IPS-20b (cell line): Measurements from ENCODE around the gene BOLA1.
A peak's percentile ranks its signal among the peaks of the same experiment; 100 is the strongest.
"Not testable (repeated sequence)": the region's sequence is repeated elsewhere in the genome, so short reads cannot be mapped to it uniquely, and the experiment has no call there.

Source experiments
- H3K27ac ChIP-seq: one replicate; pipeline ENCODE4 v1.5.1; 2013; ENCODE audit warnings: low read length
- H3K27me3 ChIP-seq: 2 replicates; pipeline ENCODE4 v1.6.1; 2013; ENCODE audit warnings: mild to moderate bottlenecking, low read length, inconsistent platforms; ENCODE audit not compliant: insufficient read depth
- H3K36me3 ChIP-seq: 2 replicates; pipeline ENCODE4 v1.6.1; 2013; ENCODE audit warnings: low read depth, mild to moderate bottlenecking, inconsistent platforms, low read length, moderate library complexity; ENCODE audit not compliant: insufficient read depth
- H3K4me1 ChIP-seq: 2 replicates; pipeline ENCODE4 v1.6.1; 2013; ENCODE audit warnings: mild to moderate bottlenecking, control low read depth, inconsistent platforms, low read length, moderate library complexity; ENCODE audit not compliant: insufficient read depth
- H3K4me3 ChIP-seq: 2 replicates; pipeline ENCODE4 v1.5.1; 2013; ENCODE audit warnings: mild to moderate bottlenecking, low read length, inconsistent platforms
- H3K9ac ChIP-seq: 2 replicates; pipeline ENCODE4 v1.6.1; 2013; ENCODE audit warnings: low read depth, mild to moderate bottlenecking, inconsistent platforms, low read length, moderate library complexity
- H3K9me3 ChIP-seq: 2 replicates; pipeline ENCODE4 v1.6.1; 2013; ENCODE audit warnings: mild to moderate bottlenecking, low read depth, low read length, inconsistent platforms; ENCODE audit not compliant: insufficient read depth

BOLA1 gene

DNA sequence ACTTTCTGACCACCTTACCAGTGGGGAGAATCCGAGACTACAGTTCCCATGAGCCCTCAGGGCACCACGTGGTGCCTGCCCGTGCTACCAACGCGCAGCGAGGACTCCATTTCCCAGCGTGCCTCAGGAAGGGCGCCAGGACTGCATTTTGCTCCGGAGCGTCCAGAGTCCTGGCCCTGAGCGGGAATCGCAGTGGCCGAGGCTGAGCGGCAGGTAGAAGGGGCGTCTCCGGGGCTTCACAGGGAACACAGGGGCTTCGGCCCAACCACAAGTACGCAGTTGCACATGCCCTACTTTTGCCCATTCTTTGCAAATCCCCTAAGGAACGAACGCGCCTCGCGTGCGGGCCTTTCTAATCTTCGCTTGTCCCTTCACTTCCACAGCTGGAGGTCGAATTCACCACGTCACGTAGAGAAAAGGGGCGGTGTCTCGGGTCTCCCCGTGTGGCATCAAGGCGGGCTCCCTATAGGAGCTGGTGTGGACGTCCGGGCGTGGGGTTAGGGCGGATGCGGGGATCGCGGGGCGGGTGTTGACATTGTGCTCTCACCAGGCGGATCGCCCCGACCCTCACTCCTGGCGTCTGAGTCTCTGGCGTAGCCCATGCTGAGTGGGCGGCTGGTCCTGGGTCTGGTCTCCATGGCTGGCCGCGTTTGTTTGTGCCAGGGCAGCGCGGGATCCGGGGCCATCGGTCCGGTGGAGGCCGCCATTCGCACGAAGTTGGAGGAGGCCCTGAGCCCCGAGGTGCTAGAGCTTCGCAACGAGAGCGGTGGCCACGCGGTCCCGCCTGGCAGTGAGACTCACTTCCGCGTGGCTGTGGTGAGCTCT, at the start of gene BOLA1:
Gene BOLA1, plus strand, starts transcription at position 109 of the 825 bp plus-strand sequence. Its CDS starts 492 bp downstream, at position 601.
- H3K27me3 ChIP-seq, result no peaks in the 10 kb centered on the region
- no peaks in the 10 kb centered on the region for H3K9me3 ChIP-seq
- no peaks in the 10 kb centered on the region for H3K4me1 ChIP-seq
- peak within 1 kb of the TSS; percentile 55 for H3K27ac ChIP-seq
- H3K9ac ChIP-seq, result peak within 1 kb of the TSS; percentile 86; the same call in 1 of the 2 replicates
- H3K4me3 ChIP-seq, result peak within 1 kb of the TSS; percentile 82
- peaks cover 6% of the 10 kb centered on the region; the same call in 1 of the 2 replicates for H3K36me3 ChIP-seq

- Histone ChIP-seq H3K27me3 (no peaks in the 10 kb centered on the region), H3K27ac (peak overlapping the region; percentile 75), H3K4me1 (peaks cover 26% of the 10 kb centered on the region), H3K9ac (peak overlapping the region; percentile 94), H3K9me3 (no peaks in the 10 kb centered on the region), H3K4me3 (peak overlapping the region; percentile 88), H3K36me3 (no peaks in the 10 kb centered on the region)
Observed at GRCh38 chr1:149849947-149850360, 49.4 kb upstream of the BOLA1 start.

DNA sequence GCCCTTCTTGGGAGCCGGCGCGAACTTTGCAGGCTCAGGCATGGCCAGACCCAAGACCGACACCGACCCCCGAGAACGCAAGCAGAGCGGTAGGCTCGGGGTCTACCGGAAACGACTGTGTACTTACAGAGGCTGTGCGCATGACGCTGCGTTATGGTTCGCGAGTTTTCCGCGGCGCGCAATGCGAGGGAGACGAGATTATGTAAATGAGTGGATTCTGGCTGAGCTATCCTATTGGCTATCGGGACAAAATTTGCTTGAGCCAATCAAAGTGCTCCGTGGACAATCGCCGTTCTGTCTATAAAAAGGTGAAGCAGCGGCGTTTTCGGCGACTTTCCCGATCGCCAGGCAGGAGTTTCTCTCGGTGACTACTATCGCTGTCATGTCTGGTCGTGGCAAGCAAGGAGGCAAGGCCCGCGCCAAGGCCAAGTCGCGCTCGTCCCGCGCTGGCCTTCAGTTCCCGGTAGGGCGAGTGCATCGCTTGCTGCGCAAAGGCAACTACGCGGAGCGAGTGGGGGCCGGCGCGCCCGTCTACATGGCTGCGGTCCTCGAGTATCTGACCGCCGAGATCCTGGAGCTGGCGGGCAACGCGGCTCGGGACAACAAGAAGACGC, 48.5 kb upstream of the BOLA1 start:
- not testable (repeated sequence) for H3K27ac ChIP-seq, H3K9me3 ChIP-seq, H3K27me3 ChIP-seq, H3K4me3 ChIP-seq, H3K36me3 ChIP-seq, H3K9ac ChIP-seq
- peaks cover 20% of the 10 kb centered on the region for H3K4me1 ChIP-seq

- H3K9ac ChIP-seq, H3K4me3 ChIP-seq: not testable (repeated sequence)
- H3K4me1 ChIP-seq, result peaks cover 14% of the 10 kb centered on the region
Observed at GRCh38 chr1:149851585-149852213, 47.7 kb upstream of the BOLA1 start.

DNA sequence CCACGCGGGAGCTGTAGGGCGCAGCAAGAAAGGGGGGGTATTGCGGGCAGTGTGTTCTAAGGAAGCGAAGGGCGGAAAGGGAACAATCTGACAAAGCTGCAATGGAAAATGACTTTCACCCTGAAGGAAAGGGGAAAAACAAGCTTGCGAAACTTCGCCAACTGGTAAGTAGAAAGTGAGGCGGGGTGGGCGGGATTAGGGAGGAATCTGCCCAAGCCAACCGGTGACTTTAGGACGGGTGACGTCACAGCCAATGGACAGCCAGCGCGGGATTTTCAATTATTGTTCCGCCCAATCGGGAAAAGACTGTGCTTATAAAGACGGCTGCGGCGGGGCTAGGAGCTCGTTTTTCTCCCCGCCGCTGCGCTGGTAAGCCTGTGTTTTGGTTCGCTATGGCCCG, 47.1 kb upstream of the BOLA1 start:
- not testable (repeated sequence) for H3K27me3 ChIP-seq, H3K27ac ChIP-seq, H3K36me3 ChIP-seq

More at GRCh38 chr1:149851585-149852213, 47.7 kb upstream of the BOLA1 start:
- H3K27me3 ChIP-seq, H3K9me3 ChIP-seq, H3K27ac ChIP-seq, H3K36me3 ChIP-seq: not testable (repeated sequence)

DNA sequence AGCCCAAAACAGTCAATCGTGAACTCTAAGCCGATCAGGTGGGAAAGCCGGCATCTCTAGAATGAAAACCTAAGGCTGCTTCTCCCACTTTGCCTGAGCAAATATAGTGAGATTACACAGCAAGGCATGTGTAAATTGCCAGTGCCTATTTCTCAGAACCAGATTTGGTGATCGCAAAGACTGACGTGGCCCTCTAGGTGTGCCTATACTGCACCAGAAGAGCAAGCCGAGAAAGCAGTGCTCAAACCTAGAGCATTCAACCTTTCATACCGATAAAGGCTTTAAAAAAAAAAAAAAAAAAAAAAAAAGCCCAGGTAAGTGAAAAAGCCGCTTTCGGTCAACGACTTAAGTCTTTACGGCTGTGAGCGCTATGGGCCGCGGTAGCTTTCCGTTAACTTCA, 39.1 kb upstream of the BOLA1 start:
- not testable (repeated sequence) for H3K9ac ChIP-seq, H3K27ac ChIP-seq, H3K36me3 ChIP-seq, H3K9me3 ChIP-seq, H3K27me3 ChIP-seq, H3K4me3 ChIP-seq, H3K4me1 ChIP-seq

More for the DNA sequence above, 47.1 kb upstream of the BOLA1 start:
- H3K4me1 ChIP-seq, H3K4me3 ChIP-seq, H3K9ac ChIP-seq, H3K9me3 ChIP-seq: not testable (repeated sequence)

GRCh38 chr1:149860684-149861496, 38.5 kb upstream of the BOLA1 start:
- H3K4me3 ChIP-seq, result not testable (repeated sequence)

DNA sequence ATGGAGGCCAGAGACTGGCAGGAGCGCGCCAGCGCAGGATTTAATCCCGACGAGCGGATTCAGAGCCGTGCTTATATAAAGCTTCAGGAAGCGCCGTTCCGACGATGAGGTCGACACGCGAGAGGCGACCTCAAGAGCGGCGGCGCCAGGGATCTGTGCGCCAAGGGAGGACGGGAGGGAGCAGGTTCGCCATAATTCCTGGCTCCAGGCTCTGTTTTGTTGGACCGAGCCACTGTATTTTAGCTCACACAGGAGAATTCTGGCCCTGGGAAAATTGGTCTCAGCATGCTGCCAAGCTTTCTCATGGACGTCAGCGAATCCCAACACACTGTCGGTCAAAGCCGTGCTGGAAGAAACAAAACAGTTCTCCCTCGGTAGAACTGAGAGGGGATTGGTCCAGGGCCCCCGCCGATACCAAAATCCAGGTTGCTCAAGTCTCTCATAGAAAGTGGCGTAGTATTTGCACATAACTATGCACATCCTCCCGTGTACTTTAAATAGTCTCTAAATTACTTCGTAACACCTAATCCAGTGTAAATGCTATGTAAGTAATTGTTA, 37.8 kb upstream of the BOLA1 start:
- H3K4me1 ChIP-seq, H3K36me3 ChIP-seq, H3K9ac ChIP-seq, H3K4me3 ChIP-seq, H3K27ac ChIP-seq, H3K27me3 ChIP-seq, H3K9me3 ChIP-seq: not testable (repeated sequence)

More at GRCh38 chr1:149860684-149861496, 38.5 kb upstream of the BOLA1 start:
- not testable (repeated sequence) for H3K27me3 ChIP-seq, H3K9ac ChIP-seq, H3K36me3 ChIP-seq, H3K27ac ChIP-seq, H3K9me3 ChIP-seq, H3K4me1 ChIP-seq

DNA sequence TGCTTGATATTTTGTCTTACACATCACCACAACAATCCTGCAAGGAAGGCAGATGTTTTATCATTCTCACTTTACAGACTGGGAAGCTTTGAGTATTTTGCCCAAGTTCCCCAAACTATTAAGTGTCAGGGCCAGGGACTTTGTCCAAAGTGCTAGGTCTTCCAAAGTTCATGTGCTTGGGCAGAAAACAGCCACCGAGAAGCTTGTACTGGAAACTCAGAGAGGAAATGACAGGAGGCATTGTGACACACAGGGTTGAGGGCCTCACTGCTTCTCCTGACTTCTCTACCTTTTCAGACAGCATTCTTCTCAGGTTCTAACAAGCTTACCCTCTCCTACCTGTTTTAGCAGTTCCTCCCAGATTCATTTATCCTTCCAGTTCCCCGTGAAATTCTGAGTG, 32.5 kb upstream of the BOLA1 start:
- H3K9me3 ChIP-seq, H3K9ac ChIP-seq, H3K4me3 ChIP-seq, H3K27ac ChIP-seq, H3K4me1 ChIP-seq, H3K36me3 ChIP-seq, H3K27me3 ChIP-seq: not testable (repeated sequence)

DNA sequence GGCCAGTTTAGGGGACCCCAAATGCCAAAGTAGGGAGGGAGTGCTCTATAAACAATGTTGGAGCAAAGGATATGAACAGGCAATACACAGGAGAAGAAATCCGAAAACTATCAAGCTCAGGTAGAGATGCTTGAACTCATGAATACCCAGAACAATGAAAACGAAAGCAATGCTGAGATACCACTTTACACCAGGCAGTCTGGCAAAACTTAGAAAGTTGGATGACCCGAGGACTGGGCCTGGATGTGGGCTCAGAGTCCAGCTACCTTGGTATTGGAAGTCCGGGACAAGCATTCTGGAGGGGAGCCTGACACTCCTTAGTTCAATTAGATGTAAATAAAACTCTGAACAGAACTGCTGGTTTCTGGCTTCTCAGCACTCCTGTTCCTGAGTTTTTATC, 26.3 kb upstream of the BOLA1 start:
- not testable (repeated sequence) for H3K4me1 ChIP-seq, H3K36me3 ChIP-seq, H3K27ac ChIP-seq, H3K4me3 ChIP-seq, H3K27me3 ChIP-seq, H3K9ac ChIP-seq, H3K9me3 ChIP-seq

GRCh38 chr1:149877211-149877946, 22.0 kb upstream of the BOLA1 start:
- Histone ChIP-seq H3K4me3 (no peak overlapping the region), H3K27me3 (no peaks in the 10 kb centered on the region)

More at GRCh38 chr1:149877211-149877946, 22.0 kb upstream of the BOLA1 start:
- Histone ChIP-seq H3K9ac (no peak overlapping the region), H3K36me3 (no peaks in the 10 kb centered on the region), H3K4me1 (no peaks in the 10 kb centered on the region), H3K27ac (no peak overlapping the region), H3K9me3 (no peaks in the 10 kb centered on the region)
